Ishikawa (cell line): ENCODE measurements around the gene MED26.

Experiments used
- CEBPB ChIP-seq: IDR thresholded peaks from 2 replicates; pipeline ENCODE4 v1.6.1; 2012
- CREB1 ChIP-seq: IDR thresholded peaks from 2 replicates; pipeline ENCODE4 v1.6.1; 2012; ENCODE audit warnings: low read depth
- EGR1 ChIP-seq: IDR thresholded peaks from 2 replicates; pipeline ENCODE4 v1.6.1; 2012
- EP300 ChIP-seq: IDR thresholded peaks from 2 replicates; pipeline ENCODE4 v1.6.1; 2012; ENCODE audit warnings: borderline replicate concordance
- FOXM1 ChIP-seq: IDR thresholded peaks from 2 replicates; pipeline ENCODE4 v1.6.1; 2012; ENCODE audit warnings: low read depth, borderline replicate concordance
- NFIC ChIP-seq: IDR thresholded peaks from 2 replicates; pipeline ENCODE4 v1.6.1; 2012
- RAD21 ChIP-seq: IDR thresholded peaks from 2 replicates; pipeline ENCODE4 v1.6.1; 2012; ENCODE audit warnings: low read depth
- TAF1 ChIP-seq: IDR thresholded peaks from 2 replicates; pipeline ENCODE4 v1.6.1; 2012; ENCODE audit warnings: low read depth, mild to moderate bottlenecking
- TCF12 ChIP-seq: IDR thresholded peaks from 2 replicates; pipeline ENCODE4 v1.6.1; 2012; ENCODE audit warnings: low read depth
- TEAD4 ChIP-seq: IDR thresholded peaks from 2 replicates; pipeline ENCODE4 v1.6.1; 2012
- YY1 ChIP-seq: IDR thresholded peaks from 2 replicates; pipeline ENCODE4 v1.6.1; 2012; ENCODE audit warnings: low read depth
- ZBTB7A ChIP-seq: IDR thresholded peaks from 2 replicates; pipeline ENCODE4 v1.6.1; 2012; ENCODE audit warnings: low read depth
- TF ChIP-seq, protein P1 (sequence below): IDR thresholded peaks from 2 replicates; pipeline ENCODE4 v1.6.1; 2012; ENCODE audit warnings: low read depth, mild to moderate bottlenecking
- TF ChIP-seq, protein P2 (sequence below): IDR thresholded peaks from 2 replicates; pipeline ENCODE4 v1.6.1; 2012
- TF ChIP-seq, protein P3 (sequence below): IDR thresholded peaks from 2 replicates; pipeline ENCODE4 v1.6.1; 2012

The MED26 gene

DNA sequence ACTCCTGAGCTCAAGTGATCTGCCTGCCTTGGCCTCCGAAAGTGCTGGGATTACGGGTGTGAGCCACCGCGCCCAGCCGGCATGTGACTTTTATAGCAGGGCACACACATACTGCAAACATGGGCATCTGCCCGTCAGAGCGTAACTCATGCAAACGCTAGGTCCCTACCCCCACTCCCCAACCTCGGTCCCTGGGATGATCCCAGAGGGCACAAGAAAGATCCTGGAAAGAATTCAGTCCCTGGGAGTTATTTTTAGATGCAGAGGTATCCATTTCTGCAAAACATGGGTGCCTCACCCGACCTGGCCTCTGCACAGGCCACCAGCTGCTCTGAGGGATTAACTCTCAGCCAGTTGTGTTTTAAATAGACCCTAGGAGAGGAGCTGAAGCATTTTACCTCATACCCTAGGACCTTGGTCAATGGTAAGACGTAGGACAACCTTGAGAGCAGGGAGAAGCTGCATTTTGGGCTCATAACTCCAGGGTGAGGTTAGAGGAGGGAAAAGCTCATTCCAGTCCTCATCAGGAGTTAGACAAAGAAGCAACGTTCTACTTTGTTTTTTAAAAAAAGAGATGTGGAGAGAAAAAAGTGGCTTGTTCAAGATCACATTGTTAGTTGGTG lies 43.8 kb upstream of the MED26 start:
- no peak for TF ChIP-seq RAD21
- no peak for TF ChIP-seq TCF12
- no peak for TF ChIP-seq EGR1
- TF ChIP-seq TEAD4: no peak
- no peak for TF ChIP-seq NFIC
- no peak for TF ChIP-seq CREB1
- TF ChIP-seq CEBPB: no peak
- no peak for TF ChIP-seq EP300
- TF ChIP-seq, protein P1, sequence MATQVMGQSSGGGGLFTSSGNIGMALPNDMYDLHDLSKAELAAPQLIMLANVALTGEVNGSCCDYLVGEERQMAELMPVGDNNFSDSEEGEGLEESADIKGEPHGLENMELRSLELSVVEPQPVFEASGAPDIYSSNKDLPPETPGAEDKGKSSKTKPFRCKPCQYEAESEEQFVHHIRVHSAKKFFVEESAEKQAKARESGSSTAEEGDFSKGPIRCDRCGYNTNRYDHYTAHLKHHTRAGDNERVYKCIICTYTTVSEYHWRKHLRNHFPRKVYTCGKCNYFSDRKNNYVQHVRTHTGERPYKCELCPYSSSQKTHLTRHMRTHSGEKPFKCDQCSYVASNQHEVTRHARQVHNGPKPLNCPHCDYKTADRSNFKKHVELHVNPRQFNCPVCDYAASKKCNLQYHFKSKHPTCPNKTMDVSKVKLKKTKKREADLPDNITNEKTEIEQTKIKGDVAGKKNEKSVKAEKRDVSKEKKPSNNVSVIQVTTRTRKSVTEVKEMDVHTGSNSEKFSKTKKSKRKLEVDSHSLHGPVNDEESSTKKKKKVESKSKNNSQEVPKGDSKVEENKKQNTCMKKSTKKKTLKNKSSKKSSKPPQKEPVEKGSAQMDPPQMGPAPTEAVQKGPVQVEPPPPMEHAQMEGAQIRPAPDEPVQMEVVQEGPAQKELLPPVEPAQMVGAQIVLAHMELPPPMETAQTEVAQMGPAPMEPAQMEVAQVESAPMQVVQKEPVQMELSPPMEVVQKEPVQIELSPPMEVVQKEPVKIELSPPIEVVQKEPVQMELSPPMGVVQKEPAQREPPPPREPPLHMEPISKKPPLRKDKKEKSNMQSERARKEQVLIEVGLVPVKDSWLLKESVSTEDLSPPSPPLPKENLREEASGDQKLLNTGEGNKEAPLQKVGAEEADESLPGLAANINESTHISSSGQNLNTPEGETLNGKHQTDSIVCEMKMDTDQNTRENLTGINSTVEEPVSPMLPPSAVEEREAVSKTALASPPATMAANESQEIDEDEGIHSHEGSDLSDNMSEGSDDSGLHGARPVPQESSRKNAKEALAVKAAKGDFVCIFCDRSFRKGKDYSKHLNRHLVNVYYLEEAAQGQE: no peak
- TF ChIP-seq, protein P2, sequence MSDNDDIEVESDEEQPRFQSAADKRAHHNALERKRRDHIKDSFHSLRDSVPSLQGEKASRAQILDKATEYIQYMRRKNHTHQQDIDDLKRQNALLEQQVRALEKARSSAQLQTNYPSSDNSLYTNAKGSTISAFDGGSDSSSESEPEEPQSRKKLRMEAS: no peak
- TF ChIP-seq, protein P3, sequence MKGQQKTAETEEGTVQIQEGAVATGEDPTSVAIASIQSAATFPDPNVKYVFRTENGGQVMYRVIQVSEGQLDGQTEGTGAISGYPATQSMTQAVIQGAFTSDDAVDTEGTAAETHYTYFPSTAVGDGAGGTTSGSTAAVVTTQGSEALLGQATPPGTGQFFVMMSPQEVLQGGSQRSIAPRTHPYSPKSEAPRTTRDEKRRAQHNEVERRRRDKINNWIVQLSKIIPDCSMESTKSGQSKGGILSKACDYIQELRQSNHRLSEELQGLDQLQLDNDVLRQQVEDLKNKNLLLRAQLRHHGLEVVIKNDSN: no peak
- no peak for TF ChIP-seq ZBTB7A
- no peak for TF ChIP-seq FOXM1
- TF ChIP-seq YY1: no peak

DNA sequence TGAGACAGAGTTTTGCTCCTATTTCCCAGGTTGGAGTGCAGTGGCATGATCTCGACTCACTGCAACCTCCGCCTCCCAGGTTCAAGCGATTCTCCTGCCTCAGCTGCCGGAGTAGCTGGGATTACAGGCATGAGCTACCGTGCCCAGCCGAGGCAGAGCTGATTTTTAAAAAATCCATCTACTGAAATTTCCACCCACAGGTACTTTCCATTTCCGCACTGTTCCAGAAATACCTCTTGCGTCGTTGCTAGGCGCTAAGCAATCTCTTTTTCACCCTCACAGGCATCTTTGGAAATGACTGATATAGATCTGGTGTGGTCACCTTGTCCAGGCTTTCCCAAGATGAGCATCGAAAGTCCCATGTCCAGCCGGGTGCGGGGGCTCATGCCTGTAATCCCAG lies 42.3 kb upstream of the MED26 start:
- TF ChIP-seq EGR1: no peak
- no peak for TF ChIP-seq ZBTB7A
- TF ChIP-seq EP300: no peak
- TF ChIP-seq, protein P2: no peak
- TF ChIP-seq TCF12: no peak
- TF ChIP-seq RAD21: no peak
- no peak for TF ChIP-seq CREB1
- TF ChIP-seq TAF1: no peak
- TF ChIP-seq NFIC: no peak
- TF ChIP-seq, protein P1: no peak
- no peak for TF ChIP-seq CEBPB
- TF ChIP-seq FOXM1: no peak
- TF ChIP-seq, protein P3: no peak
- TF ChIP-seq YY1: no peak
- no peak for TF ChIP-seq TEAD4

DNA sequence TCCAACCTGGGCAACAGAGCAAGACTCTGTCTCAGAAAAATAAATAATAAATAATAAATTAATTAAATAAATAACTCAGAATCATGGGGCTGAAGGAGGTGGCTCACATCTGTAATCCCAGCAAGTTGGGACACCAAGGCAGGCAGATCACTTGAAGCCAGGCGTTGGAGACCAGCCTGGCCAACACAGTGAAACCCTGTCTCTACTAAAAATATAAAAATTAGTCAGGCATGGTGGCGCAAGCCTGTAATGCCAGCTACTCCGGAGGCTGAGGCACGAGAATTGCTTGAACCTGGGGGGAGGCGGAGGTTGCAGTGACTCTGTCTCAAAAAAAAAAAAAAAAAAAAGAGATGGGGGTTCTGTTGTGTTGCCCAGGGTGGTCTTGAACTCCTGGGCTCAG lies 40.2 kb upstream of the MED26 start:
- TF ChIP-seq CREB1 (no peak), TAF1 (no peak), NFIC (no peak), RAD21 (no peak), EGR1 (no peak), FOXM1 (no peak)
- TF ChIP-seq, protein P1: no peak

DNA sequence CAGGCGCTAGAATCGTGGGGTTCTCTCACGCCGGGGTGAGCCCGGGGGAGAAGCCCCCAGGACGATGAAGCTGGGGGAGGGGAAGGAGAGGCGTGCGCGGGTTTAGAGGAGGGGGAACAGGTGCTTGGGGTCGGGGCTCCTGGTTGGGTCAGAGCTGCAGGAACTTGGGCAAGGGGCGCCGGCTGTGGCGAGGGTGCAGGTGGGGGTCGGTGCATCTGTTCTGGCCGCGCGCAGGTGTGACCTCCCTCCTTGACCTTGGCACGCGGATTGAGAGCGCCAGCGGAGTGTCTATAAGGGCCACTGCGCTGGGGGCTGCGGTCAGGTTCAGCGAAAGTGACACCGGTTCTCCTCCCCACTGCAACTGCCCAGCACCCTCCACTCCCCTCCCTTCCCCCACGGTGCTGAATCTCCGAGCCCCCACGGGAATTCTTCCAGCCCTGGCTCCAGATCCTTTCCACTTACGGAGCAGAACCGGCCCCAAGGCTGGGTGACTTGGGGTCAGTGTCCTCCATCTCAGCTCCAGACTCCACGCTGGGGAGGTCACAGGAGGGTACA lies 33.6 kb upstream of the MED26 start:
- no peak for TF ChIP-seq RAD21
- TF ChIP-seq, protein P1: no peak
- no peak for TF ChIP-seq CREB1
- no peak for TF ChIP-seq NFIC
- TF ChIP-seq FOXM1: no peak
- TF ChIP-seq EP300: no peak
- TF ChIP-seq YY1: no peak
- TF ChIP-seq TAF1: no peak
- no peak for TF ChIP-seq ZBTB7A
- TF ChIP-seq TEAD4: no peak
- no peak for TF ChIP-seq TCF12
- TF ChIP-seq, protein P2: no peak
- TF ChIP-seq, protein P3: no peak
- TF ChIP-seq EGR1: no peak
- TF ChIP-seq CEBPB: no peak
